Hippocampal formation (tissue), 2 donors: ENCODE data around the gene ZNF618.
"Not testable (repeated sequence)": the region's sequence is repeated elsewhere in the genome, so short reads cannot be mapped to it uniquely, and the experiment has no call there.

Experiments used
- DNase-seq, 2 donors: peaks; one replicate each; lab custom pipeline; 2025; lab: John Stamatoyannopoulos, UW

Gene ZNF618

GRCh38 chr9:114038724-114039313 is 162.7 kb downstream of the ZNF618 start:
- DNase-seq = no peak

- DNase-seq = no peak
Measured at GRCh38 chr9:114039484-114039883, 163.4 kb downstream of the ZNF618 start.

GRCh38 chr9:114043660-114044059 is 167.6 kb downstream of the ZNF618 start:
- DNase-seq = not testable (repeated sequence)

GRCh38 chr9:114046237-114046755 is 170.2 kb downstream of the ZNF618 start:
- no peak for DNase-seq

- no peak for DNase-seq
Measured at GRCh38 chr9:114046875-114047274, 170.8 kb downstream of the ZNF618 start.

- DNase-seq = no peak
Measured at GRCh38 chr9:114047717-114048116, 171.6 kb downstream of the ZNF618 start.

DNA sequence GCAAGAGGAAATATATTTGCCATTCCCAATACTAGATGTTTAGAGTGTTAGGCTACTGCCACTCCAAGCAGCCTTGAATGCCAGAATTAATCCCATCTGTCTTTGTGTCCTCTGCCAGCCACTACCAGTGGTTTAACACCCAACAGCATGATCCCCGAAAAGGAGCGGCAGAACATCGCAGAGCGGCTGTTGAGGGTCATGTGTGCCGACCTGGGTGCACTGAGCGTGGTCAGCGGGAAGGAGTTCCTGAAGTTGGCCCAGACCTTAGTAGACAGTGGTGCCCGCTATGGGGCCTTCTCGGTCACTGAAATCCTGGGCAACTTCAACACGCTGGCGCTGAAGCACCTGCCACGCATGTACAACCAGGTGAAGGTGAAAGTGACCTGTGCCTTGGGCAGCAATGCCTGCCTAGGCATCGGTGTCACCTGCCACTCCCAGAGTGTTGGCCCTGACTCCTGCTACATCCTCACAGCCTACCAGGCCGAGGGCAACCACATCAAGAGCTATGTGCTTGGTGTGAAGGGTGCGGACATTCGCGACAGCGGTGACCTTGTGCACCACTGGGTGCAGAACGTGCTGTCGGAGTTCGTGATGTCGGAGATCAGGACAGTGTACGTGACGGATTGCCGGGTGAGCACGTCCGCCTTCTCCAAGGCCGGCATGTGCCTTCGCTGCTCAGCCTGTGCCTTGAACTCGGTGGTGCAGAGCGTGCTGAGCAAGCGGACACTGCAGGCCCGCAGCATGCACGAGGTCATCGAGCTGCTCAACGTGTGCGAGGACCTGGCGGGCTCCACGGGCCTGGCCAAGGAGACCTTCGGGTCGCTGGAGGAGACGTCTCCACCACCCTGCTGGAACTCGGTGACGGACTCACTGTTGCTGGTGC is 172.7 kb downstream of the ZNF618 start:
- DNase-seq = no peak

DNA sequence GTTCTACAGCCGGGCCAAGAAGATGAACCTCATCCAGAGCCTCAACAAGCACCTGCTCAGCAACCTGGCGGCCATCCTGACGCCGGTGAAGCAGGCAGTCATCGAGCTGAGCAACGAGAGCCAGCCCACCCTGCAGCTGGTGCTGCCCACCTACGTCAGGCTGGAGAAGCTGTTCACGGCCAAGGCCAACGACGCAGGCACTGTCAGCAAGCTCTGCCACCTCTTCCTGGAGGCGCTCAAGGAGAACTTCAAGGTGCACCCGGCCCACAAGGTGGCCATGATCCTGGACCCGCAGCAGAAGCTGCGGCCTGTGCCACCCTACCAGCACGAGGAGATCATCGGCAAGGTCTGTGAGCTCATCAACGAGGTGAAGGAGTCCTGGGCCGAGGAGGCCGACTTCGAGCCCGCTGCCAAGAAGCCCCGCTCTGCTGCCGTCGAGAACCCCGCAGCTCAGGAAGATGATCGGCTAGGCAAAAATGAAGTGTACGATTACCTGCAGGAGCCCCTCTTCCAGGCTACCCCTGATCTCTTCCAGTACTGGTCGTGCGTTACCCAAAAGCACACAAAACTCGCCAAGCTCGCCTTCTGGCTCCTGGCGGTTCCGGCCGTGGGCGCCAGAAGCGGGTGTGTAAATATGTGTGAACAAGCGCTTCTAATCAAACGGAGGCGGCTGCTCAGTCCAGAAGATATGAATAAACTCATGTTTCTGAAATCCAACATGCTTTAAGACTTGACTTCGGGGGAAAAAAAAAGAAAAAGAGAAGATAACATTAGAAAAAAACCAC is 173.5 kb downstream of the ZNF618 start:
- DNase-seq = no peak

- DNase-seq = no peak
Measured at GRCh38 chr9:114050226-114050568, 174.1 kb downstream of the ZNF618 start.

- no peak for DNase-seq
Measured at GRCh38 chr9:114050646-114051045, 174.5 kb downstream of the ZNF618 start.

GRCh38 chr9:114051281-114051680 is 175.2 kb downstream of the ZNF618 start:
- DNase-seq = no peak

- no peak for DNase-seq
Measured at GRCh38 chr9:114051706-114052105, 175.6 kb downstream of the ZNF618 start.

- no peak for DNase-seq
Measured at GRCh38 chr9:114053246-114054005, 177.3 kb downstream of the ZNF618 start.

- no peak for DNase-seq
Measured at GRCh38 chr9:114054191-114054690, 178.1 kb downstream of the ZNF618 start.

GRCh38 chr9:114055061-114055460 is 179.0 kb downstream of the ZNF618 start:
- no peak for DNase-seq

DNA sequence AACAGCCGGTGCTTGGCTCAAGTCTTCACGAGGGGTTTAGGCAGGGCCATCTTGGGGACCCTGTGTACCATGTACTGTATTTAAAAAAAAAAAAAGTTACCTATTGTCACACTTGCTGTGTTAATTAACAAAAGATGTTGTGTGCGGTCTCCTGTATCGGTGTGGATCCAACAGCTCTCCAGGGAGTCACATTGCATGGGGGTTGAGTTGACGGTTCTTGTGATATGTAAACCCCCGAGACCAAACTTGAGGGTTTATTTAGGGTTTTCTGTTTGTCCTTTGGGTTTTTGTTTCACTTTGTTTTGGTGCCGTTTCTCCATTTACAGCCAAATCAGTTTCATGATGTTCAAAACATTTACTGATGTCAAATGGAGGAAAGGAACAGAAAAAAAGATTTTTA is 179.8 kb downstream of the ZNF618 start:
- no peak for DNase-seq

DNA sequence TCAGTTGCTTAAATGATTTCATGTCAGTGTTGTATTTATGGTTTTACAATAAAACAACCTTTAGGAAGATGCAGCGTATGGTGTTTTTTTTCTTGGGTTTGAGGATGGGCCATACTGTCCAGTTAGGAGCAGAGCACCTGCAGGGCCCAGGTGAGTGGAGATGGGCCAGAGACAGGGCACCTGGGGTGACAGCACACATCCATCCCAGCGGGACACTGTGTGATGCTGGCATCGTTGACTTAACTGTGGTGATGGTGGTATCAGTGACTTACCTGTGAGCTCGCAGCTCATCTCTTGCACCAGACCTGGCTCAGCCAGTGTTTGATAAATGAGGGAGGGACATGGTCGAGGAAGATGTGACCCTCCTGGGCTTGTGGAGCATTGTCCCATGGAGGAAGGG is 180.4 kb downstream of the ZNF618 start:
- DNase-seq = no peak

GRCh38 chr9:114057161-114057885 is 181.2 kb downstream of the ZNF618 start:
- DNase-seq = no peak

- DNase-seq = no peak
Measured at GRCh38 chr9:114058688-114059046, 182.6 kb downstream of the ZNF618 start.

- DNase-seq = no peak
Measured at GRCh38 chr9:114059047-114059803, 183.1 kb downstream of the ZNF618 start.
